ENCODE data around the gene MYH1. TPM values are rescaled to one million over a fixed set of nuclear protein-coding genes. Genes with fewer than 3 reads are reported as not detected.

MYH1 gene
- total and polyA plus RNA-seq, 8 donors, result 0.05 to 2.0 TPM; not detected in 6

GRCh38 chr17:10477701-10478100 is 40.6 kb downstream of the MYH1 start:
- Histone ChIP-seq H3K27me3 (no peaks in the 10 kb centered on the region), H3K9me3 (peaks cover 0 to 16% (median 8%) of the 10 kb centered on the region in 4 donors), H3K4me3 (no peak overlapping the region), H3K36me3 (no peaks in the 10 kb centered on the region), H3K4me1 (no peaks in the 10 kb centered on the region), H3K27ac (no peak overlapping the region)
- no peak for DNase-seq
- TF ChIP-seq POLR2AphosphoS5 (IDR thresholded peaks at IDR 0.05) (no peak), EP300 (IDR thresholded peaks at IDR 0.05) (no peak), CTCF (IDR thresholded peaks at IDR 0.05) (no peak), POLR2A (IDR thresholded peaks at IDR 0.05) (no peak)
- intact Hi-C loops (cut with DNase I; ENCODE audit: low total_unique reads), result no loop called here
- WGBS, 5 donors, result 36 to 47% (median 38%) methylated on average over 1 of the region's 1 CpG

- 63 to 77% (median 73%) methylated on average over 4 of the region's 4 CpGs for WGBS, 5 donors
- TF ChIP-seq CTCF (IDR thresholded peaks at IDR 0.05) (no peak), POLR2A (IDR thresholded peaks at IDR 0.05) (no peak)
- intact Hi-C loops (cut with DNase I; ENCODE audit: low total_unique reads), result no loop called here
Measured at GRCh38 chr17:10474536-10474935, 43.8 kb downstream of the MYH1 start.

GRCh38 chr17:10471858-10472257 is 46.5 kb downstream of the MYH1 start:
- whole genome bisulfite sequencing, 5 donors, result 86 to 98% (median 94%) methylated on average over 1 of the region's 1 CpG
- H3K4me3 ChIP-seq, result no peak overlapping the region
- H3K27ac ChIP-seq, result no peak overlapping the region
- DNase-seq, result no peak
- H3K4me1 ChIP-seq, result no peaks in the 10 kb centered on the region
- intact Hi-C loops (cut with DNase I; ENCODE audit: low total_unique reads), result no loop called here
- no peaks in the 10 kb centered on the region for H3K36me3 ChIP-seq
- no peaks in the 10 kb centered on the region for H3K27me3 ChIP-seq
- no peaks in the 10 kb centered on the region for H3K9me3 ChIP-seq
- TF ChIP-seq POLR2AphosphoS5 (IDR thresholded peaks at IDR 0.05) (no peak), POLR2A (IDR thresholded peaks at IDR 0.05) (no peak), EP300 (IDR thresholded peaks at IDR 0.05) (no peak), CTCF (IDR thresholded peaks at IDR 0.05) (no peak)

More at GRCh38 chr17:10474536-10474935, 43.8 kb downstream of the MYH1 start:
- Histone ChIP-seq H3K36me3 (no peaks in the 10 kb centered on the region), H3K4me1 (no peaks in the 10 kb centered on the region), H3K27me3 (no peaks in the 10 kb centered on the region), H3K27ac (no peak overlapping the region), H3K4me3 (no peak overlapping the region), H3K9me3 (no peaks in the 10 kb centered on the region)
- DNase-seq, result no peak

GRCh38 chr17:10469459-10469858 is 48.9 kb downstream of the MYH1 start, which contains the start of gene MYH4:
Gene MYH4 (minus strand): TSS chr17:10469559. CDS start chr17:10466745, 2,814 bp downstream.
- Histone ChIP-seq H3K27me3 (no peaks in the 10 kb centered on the region), H3K4me1 (no peaks in the 10 kb centered on the region), H3K36me3 (no peaks in the 10 kb centered on the region), H3K4me3 (no peak within 1 kb of the TSS), H3K27ac (no peak within 1 kb of the TSS), H3K9me3 (no peaks in the 10 kb centered on the region)
- WGBS, 5 donors, result 47 to 63% (median 50%) methylated on average over 1 of the region's 1 CpG
- DNase-seq, result no peak
- no peak for TF ChIP-seq POLR2A (IDR thresholded peaks at IDR 0.05)
- TF ChIP-seq CTCF (IDR thresholded peaks at IDR 0.05), result no peak
- no peak for TF ChIP-seq POLR2AphosphoS5 (IDR thresholded peaks at IDR 0.05)
- no peak for TF ChIP-seq EP300 (IDR thresholded peaks at IDR 0.05)
- intact Hi-C loops (cut with DNase I; ENCODE audit: low total_unique reads), result no loop called here
